Left lobe of liver (tissue), 2 donors: Measurements from ENCODE around the gene GRAPL. TPM values are rescaled to one million over a fixed set of nuclear protein-coding genes. Genes with fewer than 3 reads are reported as not detected.
A peak's percentile ranks its signal among the peaks of the same experiment; 100 is the strongest.
"Not testable (repeated sequence)": the region's sequence is repeated elsewhere in the genome, so short reads cannot be mapped to it uniquely, and the experiment has no call there.

Experiments
- ATAC-seq: fragments of 200-7000 bp; cut with Tn5 transposase; one replicate; pipeline ENCODE4 v1.9.1; 2020; ENCODE audit warnings: mild to moderate bottlenecking, moderate library complexity
- DNase-seq: peaks from one replicate; pipeline ENCODE4 v3.0.0-alpha.2; 2020; ENCODE audit warnings: low spot score
- total RNA-seq: library from RNA; stranded (reverse); gene quantifications from one replicate; pipeline ENCODE4 v1.2.1, GENCODE V29; 2021
- donor health status: DM: no; HTN: no; CAD: no; lungs with moderate emphysema.
- donor health status: DM: no; HTN: yes; CAD: no.

Gene GRAPL
- 3.0 TPM for total RNA-seq

DNA sequence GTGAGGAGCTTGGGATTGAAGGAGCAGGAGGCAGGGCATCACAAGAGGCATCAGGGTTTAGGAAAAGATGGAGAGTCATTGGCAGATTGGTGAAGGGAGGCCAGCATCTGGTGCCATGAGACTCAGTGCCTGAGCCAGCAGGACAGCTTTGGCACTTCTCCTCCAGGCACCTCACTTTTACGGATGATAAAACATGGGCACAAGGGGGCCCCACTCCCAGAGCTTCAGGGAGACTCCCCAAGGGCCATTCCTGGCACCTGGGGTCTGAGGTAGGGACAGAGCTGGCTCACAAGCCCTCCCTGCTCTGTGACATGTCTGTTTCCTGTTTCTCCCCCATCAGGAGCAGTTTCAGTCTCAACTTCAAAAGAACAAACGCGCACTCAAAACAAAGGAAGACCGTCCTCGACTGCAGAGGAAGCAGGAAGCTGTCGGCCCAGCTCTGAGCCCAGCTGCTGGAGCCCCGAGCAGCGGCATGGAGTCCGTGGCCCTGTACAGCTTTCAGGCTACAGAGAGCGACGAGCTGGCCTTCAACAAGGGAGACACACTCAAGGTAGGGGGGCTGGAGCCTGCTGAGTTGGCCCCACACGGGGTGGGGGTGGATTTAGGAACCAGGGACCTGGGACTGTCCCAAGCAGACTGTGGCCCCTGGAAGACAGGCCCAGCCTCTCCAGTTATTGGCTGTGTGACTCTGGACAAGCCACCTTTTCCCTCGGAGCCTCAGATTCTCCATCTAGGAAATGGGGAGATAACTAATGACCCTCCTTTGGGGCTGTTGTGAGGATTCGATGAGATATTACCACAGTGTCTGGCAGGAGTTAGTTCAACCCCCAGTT is at the start of gene GRAPL:
Gene GRAPL, plus strand, starts transcription at position 442 of the 833 bp plus-strand sequence. Its CDS starts 31 bp downstream, at position 473.
- DNase-seq: not testable (repeated sequence)
- ATAC-seq: peak; percentile 42

DNA sequence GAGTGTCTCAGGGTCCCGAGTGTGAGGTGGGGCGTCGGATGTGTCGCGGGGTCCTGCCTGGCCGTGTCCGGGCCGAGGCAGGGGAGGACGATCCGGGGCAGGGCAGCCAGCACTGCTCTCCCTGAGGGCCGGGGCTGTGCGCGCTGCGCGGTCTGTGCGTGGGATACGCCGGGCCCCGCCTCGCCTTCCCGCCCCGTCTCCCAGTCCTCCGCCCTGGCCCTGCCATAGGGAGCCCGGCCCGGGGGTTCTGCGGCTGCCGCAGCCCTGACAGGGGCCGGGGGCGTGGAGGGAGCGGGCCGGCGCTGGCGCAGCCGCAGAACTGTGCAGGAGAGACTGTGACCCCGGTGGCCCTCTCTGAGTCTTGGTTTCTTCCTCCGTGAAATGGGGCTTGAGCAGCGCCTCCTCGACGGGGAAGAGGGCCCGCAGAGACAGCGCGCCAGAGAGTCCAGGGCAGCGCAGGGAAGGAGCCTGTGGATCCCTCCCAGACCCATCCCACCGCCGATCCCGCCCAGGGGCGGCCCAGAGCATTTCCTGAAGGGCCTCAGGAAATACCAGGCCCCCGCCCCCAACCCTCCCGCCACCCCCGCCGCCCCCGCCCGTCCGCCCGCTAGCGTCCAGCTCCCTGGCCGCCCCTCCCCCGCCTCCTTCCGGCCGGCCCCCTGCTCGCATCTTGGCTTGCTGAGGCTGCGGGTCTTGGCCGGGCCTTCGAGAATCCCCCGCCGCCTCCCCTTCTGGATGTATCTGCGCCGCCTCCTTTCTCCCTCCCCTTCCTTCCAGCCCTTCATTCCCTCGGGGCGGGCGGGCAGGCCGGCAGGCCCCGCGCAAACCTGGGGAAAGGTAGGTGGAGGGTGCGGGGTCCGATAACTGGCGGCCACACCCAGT is 38.3 kb upstream of the GRAPL start:
- ATAC-seq: peak; percentile 82
- not testable (repeated sequence) for DNase-seq

DNA sequence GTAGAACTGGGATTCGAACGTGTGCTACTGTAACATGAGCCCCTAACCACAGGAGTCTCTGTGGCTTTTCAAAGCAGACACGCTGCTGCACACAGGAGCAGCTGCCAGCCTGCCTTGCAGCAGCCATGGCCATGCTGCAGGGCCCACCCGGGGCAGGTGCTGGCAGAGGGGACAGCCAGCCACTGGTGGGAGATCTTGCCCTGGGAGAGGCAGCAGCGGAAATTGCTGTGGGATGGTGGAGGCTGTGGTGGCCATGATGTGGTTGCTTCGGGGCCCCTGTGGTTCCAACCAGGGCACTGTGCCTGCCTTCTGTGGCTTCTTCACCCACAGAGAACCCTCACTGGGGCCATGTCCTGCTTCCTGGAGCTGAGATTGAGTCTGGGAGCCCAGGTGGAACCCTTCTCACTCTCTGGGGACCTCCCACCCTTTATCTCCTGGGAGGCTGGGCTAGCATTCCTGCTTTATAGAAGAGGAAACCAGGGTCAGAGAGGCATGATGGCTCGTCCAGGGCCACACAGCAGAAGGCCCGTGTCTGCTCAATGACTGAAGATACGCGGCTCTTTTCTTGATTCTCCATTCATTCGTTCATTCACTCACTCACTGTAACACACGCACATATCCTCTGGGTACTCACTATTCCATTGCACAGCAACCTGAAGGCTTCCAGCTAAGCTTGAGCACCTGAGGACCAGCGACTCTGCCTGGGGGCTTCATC is 37.2 kb upstream of the GRAPL start:
- DNase-seq, ATAC-seq: not testable (repeated sequence)

DNA sequence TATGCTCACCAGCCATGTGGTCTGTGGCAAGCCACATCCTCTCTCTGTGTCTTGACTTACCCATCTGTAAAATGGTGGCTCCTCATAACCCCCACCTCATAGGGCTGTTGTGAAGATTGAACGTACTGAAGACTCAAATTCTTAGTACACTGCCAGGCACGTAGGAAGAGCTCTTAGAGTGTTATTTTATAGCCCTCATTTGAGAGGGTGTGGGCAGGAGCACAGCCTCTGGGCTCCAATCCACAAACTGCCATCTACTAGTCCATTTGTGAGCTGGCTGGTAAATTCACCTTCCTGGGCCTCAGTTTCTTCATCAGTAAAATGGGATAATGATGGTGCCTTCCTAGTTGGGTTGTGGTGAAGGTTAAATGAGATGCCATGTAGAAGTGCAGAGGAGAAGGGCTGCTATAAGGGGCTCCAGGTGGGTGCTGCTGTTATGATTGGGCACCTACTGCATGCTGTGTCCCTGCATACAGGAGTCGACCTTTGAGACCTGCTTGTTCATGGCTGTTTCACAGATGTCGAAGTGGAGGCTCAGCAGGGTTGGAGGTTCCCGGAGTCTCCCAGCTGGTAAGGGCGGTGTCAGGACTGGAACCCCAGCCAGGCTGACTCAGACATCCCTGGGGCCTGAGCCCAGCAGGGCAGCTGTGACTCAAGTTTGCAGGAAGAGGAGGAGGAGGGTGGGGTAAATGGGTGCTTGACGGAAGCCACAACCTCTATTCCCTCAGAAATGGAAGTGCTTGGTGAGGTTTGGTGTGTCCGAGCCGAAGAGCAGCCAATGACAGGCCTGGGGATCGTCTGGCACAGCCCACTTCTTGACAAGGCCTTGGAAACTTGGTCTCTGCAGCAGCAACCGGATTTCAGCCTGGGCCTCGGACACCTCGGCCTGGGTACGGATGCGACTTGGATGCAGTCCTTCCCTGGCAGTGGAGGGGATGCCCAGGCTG is 34.4 kb upstream of the GRAPL start:
- not testable (repeated sequence) for DNase-seq
- peak; percentile 4 for ATAC-seq

DNA sequence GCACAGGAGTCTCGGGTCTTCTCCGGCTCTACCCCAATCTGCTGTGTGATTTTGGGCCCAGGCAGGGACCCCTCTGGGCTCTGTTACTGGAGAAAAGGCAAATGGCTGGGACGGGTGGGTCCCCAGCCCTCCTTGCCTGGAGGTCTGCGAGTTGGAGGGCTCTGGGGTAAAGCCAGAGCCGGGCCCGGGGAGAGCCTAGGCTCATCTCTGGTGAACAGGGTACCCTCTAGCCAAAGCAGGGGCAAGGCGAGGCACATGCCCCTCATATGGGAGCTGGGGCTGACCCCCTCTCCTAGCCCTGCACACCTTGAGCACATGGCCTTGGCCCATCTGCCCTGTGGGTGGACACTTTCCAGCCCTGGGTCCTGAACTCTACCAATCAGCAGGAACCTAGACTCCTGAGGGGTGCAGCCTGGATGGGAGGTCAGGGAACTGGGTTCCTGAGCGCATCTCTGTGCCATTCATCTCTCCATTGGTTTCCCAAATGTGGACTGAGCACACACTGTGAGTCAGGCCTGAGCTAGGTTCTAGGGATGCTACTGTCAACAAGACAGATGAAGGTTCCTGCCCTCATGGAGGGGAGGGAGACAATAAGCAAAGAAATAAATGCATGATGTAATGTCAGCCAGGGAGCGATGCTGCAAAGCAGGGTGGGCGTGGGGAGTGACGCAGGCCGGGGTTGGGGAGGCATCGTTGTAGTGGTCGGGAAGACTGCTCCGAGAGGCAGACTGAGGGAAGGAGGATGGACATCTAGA is 33.5 kb upstream of the GRAPL start:
- not testable (repeated sequence) for ATAC-seq, DNase-seq

DNA sequence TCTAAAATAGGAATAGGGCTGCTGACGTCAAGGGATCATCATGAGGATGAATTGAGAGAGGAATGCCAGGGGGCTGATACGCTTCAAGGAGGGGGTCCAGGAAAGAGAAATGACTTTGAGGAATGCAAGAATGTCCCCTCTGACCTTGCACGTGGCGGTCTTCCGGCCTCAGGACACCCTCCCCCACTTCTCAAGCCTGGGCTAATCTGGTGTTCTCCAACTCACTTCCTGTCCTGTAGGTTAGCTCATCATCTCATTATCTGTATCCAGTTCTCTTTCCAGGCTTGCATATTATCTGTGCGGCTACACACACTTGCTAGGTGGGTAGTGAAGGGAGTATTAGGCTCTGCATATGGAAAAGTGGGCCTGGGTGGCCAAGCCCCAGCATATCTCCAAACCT is 18.9 kb upstream of the GRAPL start:
- peak; percentile 35 for DNase-seq
- ATAC-seq: not testable (repeated sequence)

DNA sequence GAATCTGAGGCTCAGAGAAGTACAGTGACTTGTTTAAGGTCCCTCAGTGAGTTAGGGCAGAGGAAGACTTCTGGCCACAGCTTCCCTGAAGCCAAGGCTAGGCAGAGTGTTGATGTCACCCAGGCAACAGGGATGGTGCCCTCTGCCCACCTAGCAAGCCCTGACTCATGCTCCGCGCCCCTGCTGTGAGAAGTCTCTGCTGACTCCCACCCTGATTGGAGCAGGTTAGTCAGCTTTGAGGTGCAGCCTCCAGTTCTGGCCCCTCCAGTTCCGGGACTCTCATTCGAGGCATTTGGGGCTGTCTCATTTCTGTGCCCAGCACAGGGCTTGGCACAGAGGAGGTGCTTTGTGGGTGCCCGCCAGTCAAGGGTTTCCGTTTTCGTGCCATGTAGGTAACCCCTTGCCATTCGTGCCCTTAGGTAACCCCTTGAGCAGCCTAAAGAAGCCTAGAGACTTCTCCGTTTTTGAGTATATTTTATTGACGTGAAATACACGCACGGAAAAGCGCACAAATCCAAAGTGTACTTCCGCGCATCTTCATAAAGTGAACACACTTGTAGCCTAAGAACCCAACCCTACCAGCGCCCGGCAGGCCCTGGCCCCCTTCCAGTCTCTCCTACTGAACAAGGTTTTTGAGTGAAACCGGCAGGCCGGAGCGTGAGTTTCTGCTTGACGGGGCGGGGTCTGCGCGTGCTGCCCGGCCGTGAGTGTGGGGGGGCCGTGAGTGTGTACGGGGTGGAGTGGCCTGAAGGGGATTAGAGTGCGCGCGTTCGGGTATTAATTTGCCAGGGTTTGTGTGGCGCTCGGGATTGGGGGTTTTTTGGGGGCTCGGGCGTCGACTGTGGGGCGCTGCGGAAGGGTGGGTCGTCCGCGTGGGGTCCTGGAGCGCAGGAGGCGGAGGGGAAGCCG is 16.9 kb upstream of the GRAPL start:
- peak; percentile 71 for ATAC-seq
- not testable (repeated sequence) for DNase-seq

DNA sequence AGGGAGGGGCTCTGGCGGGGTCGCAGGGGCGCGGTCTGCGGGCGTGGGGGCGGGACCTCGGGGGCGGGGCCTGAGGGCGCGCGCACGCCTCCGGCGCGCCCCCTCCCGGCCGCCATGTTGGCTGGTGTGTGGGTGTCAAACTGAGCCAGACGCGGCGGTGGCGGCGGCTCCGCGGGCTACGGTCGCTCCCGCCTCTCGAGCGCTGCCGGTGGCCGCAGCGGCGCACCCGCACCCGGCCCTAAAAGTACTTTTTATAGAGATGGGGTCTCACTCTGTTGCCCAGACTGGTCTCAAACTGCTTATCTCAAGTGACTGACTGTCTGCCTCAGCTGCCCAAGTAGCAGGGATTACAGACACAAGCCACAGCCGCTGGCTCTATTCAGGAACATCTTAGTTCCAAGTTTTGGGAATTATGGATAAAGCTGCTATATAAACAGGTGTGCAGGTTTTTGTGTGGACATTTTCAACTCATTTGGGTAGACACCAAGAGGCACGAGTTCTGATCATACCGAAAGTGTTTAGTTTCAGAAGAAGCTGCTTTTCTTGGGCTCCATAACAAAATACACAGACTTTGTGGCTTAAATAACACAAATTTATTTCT is 16.2 kb upstream of the GRAPL start:
- DNase-seq (peak; percentile 78), ATAC-seq (peak; percentile 95)

DNA sequence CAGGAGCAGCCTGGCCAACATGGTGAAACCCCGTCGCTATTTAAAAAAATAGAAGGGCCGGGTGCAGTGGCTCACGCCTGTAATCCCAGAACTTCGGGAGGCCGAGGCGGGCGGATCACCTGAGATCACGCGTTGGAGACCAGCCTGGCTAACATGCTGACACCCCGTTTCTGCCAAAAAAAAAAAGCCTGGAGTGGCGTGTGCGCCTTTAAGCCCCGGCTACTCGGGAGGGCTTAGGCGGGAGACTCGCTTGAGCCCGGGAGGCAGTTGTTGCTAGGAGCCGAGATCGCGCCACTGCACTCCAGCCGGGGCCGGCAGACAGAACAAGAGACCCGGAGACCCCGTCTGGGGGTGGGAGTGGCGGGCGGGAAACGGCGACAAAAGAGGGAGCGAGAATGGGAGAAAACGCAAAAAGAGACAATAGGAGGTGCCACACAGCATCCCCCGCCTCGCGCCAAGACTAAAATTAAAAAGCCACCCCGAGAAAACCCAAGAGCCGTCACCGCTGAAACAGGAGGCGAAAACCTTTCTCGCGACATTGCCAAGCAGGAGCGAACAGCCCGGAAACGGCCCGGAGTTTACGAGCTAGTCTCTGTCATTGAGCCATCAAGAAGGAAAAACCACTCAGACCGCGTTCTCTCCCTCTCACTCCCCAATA is 15.5 kb upstream of the GRAPL start:
- peak; percentile 19 for ATAC-seq
- peak; percentile 75 for DNase-seq

DNA sequence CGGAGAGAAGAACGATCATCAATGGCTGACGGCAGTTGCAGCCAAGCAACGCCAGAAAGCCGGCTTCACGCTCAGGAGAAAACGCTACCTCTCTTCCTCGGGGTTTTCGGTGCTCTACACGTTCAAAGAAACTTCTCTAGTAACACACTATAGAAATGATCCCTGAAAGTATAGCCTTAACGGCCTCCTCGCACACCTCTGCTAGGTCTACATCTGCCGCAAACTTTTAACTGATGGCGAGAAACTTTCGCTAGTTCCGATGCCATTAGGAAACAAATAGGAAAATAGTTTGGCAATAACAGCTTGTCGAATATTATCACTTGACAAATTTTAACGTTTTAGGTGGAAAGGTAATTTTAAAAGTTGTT is 14.9 kb upstream of the GRAPL start:
- not testable (repeated sequence) for ATAC-seq, DNase-seq

DNA sequence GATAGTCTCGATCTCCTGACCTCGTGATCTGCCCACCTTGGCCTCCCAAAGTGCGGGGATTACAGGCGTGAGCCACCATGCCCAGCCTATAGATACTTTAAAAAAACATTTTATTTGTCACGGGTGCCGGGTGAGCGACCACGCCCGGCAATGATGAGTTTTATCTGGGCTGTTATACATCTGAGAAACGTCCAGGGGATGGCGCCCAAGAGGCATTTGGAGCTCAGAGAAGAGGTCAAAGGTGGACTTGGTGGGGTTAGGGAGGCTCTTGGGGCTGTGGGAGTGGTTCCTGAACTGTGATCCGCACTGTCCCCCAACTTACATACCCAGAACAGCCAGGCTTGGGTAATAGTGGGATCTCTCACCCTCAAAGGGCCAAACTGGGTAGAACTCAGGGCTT is 8.7 kb upstream of the GRAPL start:
- peak; percentile 86 for ATAC-seq
- not testable (repeated sequence) for DNase-seq

DNA sequence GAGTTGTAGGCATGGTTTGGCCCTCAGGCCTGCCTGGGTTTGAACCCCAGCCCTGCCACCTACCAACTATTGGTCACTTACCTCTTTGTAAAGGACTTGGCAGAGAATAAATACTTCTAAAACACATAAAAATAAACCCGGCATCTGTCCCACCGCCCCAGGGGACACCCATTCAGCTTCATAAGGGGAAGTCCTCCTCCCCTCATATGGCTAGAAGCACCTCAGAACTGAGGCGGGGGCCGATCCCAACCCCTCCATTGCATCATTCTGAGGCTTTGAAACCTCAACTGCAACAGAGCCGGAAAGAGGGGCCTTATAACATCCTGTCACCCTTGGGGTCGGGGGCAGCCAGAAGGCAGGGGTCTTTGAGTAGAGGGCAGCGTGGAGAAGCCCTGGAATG is 2.1 kb upstream of the GRAPL start:
- not testable (repeated sequence) for ATAC-seq
- DNase-seq: peak; percentile 11

DNA sequence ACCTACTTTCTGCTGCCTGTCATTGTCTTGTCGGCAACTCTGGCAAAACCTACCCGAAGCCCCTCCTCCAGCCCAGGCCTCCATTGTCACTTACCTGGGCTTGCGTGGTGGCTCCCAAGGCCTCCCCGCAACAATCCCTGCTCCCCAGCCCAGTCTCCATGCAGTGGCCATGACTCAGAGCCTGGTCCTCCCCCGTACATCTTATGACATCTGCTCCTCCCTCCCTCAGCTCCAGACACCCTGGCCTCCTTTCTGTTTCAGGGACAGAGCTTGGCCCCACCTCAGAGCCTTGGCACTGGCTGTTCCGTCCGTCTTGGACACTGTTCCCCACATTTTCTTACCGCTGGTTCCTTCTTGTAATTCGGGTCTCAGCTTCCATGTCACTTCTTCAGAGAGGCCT is 2.1 kb downstream of the GRAPL start:
- DNase-seq, ATAC-seq: not testable (repeated sequence)

DNA sequence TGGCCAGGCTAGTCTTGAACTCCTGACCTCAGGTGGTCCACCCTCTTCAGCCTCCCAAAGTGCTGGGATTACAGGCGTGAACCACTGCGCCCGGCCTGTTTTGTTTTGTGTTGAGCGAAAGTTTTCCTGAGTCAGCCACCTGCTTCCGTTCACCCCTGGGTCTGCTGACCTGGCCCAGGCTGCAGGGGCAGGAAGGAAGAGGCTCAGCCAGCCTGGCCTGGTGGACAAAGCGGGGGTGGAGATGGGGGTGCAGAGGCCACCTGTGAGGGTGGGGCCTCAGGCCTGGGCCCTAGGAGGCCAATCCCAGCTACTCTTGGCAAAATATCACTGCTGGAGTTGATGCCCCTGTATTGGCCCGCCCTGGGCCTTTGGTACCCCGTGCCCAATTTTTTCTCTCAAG is 3.7 kb downstream of the GRAPL start:
- peak; percentile 41 for ATAC-seq
- not testable (repeated sequence) for DNase-seq

DNA sequence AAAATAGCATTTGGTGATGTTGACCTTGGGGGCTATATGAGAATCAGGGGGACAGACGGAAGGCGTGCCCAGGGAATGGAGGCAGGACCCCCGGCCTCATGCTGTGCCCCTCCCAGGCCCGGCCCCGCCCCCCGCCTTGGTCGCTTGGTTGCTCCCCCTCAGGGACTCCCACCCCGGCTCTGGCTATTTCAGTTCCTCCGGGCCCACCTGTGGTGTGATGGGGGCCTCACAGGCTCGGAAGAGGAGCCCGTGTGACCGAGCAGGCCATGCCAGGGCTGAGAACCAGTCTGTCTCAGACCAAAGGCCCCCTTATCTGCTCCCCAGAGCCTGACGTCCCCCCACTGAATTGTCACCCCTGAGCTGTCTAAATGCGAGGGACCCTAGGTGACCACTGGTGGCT is 4.4 kb downstream of the GRAPL start:
- not testable (repeated sequence) for ATAC-seq, DNase-seq

DNA sequence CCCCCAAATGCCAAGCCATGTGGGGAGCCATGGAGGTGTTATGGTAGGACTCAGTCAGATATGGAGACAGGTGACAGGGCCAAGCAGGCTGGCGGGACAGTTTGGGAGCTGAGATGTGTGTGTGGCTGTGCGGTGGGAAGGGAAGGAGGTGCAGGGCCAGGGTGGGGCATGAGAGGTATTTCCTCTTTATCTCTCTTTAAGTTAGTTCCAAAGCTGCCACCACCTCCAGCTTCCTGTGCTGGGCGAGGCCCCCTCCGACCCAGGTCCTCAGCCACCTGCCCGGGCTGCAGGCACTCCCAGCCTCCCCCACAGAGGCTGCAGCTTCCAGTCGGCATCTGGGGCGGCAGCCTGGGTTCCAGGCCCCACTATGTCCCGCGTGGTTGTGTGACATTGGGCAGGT is 6.4 kb downstream of the GRAPL start:
- ATAC-seq, DNase-seq: not testable (repeated sequence)

DNA sequence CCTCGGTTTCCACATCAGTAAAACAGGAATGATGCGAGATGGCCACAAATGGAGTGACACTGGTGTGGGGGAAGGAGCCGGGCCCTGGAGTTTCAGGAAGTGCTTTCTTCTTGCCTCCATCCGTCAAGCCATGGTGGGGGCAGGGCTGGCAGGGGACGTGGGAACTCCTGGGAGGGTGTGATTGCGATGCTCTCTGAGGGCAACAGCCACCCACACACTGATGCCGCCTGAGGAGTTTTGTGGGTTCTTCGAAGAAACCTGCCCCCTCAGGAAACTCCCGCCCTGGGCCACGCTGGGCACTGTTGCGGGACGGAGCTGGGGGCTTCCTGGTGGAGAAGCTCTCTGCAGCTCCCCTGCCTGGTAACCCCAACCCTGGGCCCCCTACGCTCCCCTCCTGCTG is 8.0 kb downstream of the GRAPL start:
- DNase-seq: not testable (repeated sequence)
- ATAC-seq: peak; percentile 6
